Right lobe of liver (tissue), 4 donors: Measurements from ENCODE around the gene MSH3.

Experiments
- CTCF ChIP-seq, 4 donors: fragments of 200-600 bp in 3 of 4; fragments of 450-650 bp in 1 of 4; IDR thresholded peaks; one replicate each; pipeline versions ENCODE4 v1.5.1 to v1.8.0; 2016 to 2022; ENCODE audit warnings: antibody characterized with exemption in 4 of 4, mild to moderate bottlenecking in 2 of 4
- POLR2A ChIP-seq: fragments of 450-650 bp; IDR thresholded peaks from one replicate; pipeline ENCODE4 v1.6.1; 2017; ENCODE audit warnings: antibody characterized with exemption, mild to moderate bottlenecking
- donor health status: DM: no; HTN: no; CAD: no.
- donor health status: DM: no; HTN: no; CAD: no.
- donor health status: DM: no; HTN: yes; CAD: no.

DNA sequence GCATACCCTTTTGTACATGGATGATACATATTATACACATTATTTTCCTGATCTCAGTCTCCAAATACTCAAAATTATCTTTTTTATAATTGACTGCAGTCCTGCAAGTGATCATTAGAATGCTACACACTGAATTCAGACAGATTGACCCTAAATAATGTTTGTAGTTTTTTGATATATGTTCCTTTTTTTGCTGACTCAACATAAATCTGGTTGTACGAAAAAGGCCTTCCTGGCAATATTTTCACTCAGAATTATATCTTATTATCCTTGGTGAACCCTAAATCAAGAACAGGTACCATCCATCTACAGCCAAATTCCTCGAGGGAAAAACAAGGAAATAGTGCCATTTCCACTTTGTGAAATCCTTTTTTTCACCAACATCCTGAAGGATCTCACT is 200.1 kb downstream of the MSH3 start:
- TF ChIP-seq CTCF (IDR thresholded peaks at IDR 0.05) = no peak
- TF ChIP-seq POLR2A = no peak
